HCT116 (cell line): ENCODE data around the gene P2RX1.

Source experiments
- CTCF ChIP-seq, 3 experiments: fragments of 200-600 bp in 1 of 3; sonication (generic) in 1 of 3; IDR thresholded peaks in 2 of 3; conservative IDR thresholded peaks in 1 of 3; 2 replicates each; pipeline ENCODE4 v1.5.1; 2012 to 2017; ENCODE audit warnings: low read depth in 2 of 3, low read length in 2 of 3, antibody characterized with exemption in 1 of 3, borderline replicate concordance in 1 of 3, control low read depth in 1 of 3, mild to moderate bottlenecking in 1 of 3, mixed read lengths in 1 of 3, mixed run types in 1 of 3, moderate library complexity in 1 of 3; ENCODE audit not compliant: insufficient read depth in 1 of 3
- POLR2AphosphoS5 ChIP-seq: IDR thresholded peaks from 2 replicates; pipeline ENCODE4 v1.6.1; 2011; ENCODE audit warnings: mild to moderate bottlenecking, low read depth, low read length, moderate library complexity
- YY1 ChIP-seq: IDR thresholded peaks from 2 replicates; pipeline ENCODE4 v1.6.1; 2011; ENCODE audit warnings: low read length, low read depth, moderate library complexity, mild to moderate bottlenecking; ENCODE audit not compliant: insufficient replicate concordance; ENCODE audit errors: extremely low read depth

- TF ChIP-seq CTCF (IDR thresholded peaks at IDR 0.05 in 2 of 3, conservative IDR thresholded peaks at IDR 0.05 in 1 of 3; ENCODE audit: borderline replicate concordance in 1 of 3, insufficient read depth in 1 of 3, low read depth in 2 of 3, low read length in 2 of 3) (no peak), POLR2AphosphoS5 (no peak), YY1 (no peak)
Observed at GRCh38 chr17:3851461-3852100, 64.7 kb downstream of the P2RX1 start.
